Amniotic epithelial cell (primary cell): ENCODE results near the gene LDB2.
A peak's percentile ranks its signal among the peaks of the same experiment; 100 is the strongest.
"Not testable (repeated sequence)": the region's sequence is repeated elsewhere in the genome, so short reads cannot be mapped to it uniquely, and the experiment has no call there.

ENCODE experiments used
- DNase-seq: peaks from one replicate; pipeline ENCODE4 v3.0.0-alpha.2; 2010; ENCODE audit warnings: low read depth

The LDB2 gene

GRCh38 chr4:16897991-16898827 lies at the start of gene LDB2:
TSS of gene LDB2 (minus strand) at chr4:16898645.
- peak; percentile 37 for DNase-seq

GRCh38 chr4:16942491-16942890 lies 44.0 kb upstream of the LDB2 start:
- DNase-seq, result no peak

DNA sequence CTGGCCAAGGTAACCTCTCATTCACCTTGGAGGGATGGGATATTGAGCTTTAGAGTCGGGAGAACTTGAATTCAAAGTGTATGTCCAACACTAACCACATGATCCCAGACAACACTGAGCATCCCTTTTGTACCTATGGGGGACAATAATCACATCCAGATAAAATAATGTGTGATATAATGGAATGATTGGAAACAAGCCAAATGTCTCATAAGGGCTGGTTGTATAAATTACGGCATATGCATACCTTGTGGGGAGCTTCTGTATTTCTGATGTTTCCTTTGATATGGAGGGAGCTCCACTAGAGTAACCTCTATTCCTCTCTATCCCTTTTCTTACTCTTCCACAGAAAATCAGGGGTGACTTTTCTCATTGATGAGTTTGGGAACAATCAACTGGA lies 40.7 kb upstream of the LDB2 start:
- no peak for DNase-seq

DNA sequence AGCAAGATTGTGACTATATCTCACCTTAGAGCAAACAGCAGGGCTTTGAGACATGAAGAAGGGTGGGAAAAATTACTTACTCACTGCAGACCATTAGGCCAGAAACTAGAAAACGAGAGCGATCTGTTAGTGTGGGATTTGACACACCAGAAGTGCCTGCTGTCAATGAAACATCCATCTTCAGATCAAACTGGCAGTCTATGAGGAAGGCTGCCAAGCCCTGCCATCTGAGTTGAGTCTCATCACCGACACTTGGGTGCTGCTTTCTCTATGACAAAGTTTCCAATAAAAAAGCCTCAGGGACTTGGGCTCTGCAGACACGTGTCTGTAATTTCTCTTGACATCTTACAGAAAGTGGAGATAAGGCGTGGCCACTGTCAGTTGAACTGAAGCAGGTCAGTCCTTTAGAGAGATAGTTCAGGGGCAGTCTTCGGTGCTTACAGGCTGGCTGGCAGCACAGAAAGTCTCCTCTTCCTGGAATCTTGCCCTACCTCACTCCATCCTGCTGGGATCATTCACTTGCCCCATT lies 40.1 kb upstream of the LDB2 start:
- DNase-seq, result no peak

GRCh38 chr4:16931339-16932305 lies 33.2 kb upstream of the LDB2 start:
- DNase-seq, result no peak

DNA sequence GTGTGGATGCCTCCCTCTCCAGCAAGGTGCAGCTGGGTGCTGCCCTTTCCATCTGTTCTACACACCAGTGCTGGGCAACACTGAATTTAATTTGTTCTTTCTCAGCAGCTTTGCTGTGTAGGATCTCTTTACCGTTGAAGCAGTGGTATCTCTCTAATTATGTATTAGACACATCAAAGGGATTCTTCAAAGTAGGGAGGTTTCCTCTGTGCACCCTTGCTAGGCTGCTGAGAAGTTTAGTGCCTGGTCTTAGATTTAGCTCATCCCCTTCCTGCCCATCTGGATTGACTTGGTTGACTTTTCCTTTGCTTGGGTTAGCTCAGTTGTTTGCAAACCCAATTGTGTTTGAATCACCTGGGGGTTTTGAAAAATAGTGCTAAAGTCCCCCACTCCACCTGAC lies 27.8 kb upstream of the LDB2 start:
- no peak for DNase-seq

DNA sequence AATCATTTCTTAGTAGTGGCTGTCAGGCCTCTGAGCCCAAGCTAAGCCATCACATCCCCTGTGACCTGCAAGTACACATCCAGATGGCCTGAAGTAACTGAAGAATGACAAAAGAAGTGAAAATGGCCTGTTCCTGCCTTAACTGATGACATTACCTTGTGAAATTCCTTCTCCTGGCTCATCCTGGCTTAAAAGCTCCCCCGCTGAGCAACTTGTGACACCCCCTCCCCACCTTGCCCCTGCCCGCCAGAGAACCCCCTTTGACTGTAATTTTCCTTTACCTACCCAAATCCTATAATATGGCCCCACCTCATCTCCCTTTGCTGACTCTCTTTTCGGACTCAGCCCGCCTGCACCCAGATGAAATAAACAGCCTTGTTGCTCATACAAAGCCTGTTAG lies 20.3 kb upstream of the LDB2 start:
- not testable (repeated sequence) for DNase-seq

GRCh38 chr4:16916719-16917337 lies 18.4 kb upstream of the LDB2 start:
- peak; percentile 24 for DNase-seq

- DNase-seq, result no peak
These were observed 17.6 kb upstream of the LDB2 start for GRCh38 chr4:16916031-16916430.

DNA sequence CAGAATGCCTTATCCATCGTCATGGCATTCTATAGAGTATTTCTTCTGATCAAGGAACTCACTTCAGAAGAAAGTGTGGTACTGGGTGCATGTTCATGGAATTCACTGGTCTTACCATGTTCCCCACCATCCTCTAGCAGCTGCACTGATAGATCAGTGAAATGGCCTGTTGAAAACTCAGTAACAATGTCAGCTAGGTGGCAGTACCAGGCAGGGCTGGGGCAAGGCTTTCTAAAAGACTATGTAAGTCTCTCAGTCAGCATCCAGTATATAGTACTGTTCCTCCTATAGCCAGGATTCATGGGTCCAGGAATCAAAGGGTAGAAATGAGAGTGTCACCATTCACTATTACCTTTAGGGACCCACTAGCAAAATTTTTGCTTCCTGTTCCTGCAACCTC lies 15.8 kb upstream of the LDB2 start:
- no peak for DNase-seq

GRCh38 chr4:16912896-16913295 lies 14.5 kb upstream of the LDB2 start:
- no peak for DNase-seq

- no peak for DNase-seq
These were observed 10.8 kb upstream of the LDB2 start for GRCh38 chr4:16909281-16909680.

DNA sequence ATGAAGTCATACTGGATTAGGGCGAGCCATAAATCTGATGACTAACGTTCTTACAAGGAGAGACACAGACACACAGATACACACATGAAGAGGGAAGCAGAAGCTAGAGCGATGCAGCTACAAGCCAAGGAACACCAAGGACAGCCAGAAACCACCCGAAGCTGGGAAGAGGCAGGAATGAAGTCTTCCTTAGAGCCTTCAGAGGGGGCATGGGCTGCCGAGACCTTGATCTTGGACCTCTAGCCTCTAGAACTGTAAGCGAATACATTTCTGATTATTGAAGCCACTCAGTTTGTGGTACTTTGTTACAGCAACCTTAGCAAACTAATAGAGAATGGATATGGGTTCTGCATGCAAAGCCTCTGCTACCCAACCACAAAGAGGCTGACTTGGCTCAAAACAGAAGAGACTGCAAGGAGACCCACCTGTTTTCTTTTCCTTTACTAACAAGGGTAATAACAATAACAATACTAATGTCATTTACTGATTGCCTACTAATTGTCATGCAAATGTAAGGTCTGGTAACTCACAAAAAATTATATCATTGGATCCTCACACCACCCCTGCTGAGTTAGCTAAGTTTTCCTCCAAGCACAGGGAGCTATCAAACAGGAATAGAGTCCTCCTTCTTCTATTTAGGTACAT lies 10.1 kb upstream of the LDB2 start:
- no peak for DNase-seq

GRCh38 chr4:16900325-16900724 lies 1.9 kb upstream of the LDB2 start:
- DNase-seq, result no peak

DNA sequence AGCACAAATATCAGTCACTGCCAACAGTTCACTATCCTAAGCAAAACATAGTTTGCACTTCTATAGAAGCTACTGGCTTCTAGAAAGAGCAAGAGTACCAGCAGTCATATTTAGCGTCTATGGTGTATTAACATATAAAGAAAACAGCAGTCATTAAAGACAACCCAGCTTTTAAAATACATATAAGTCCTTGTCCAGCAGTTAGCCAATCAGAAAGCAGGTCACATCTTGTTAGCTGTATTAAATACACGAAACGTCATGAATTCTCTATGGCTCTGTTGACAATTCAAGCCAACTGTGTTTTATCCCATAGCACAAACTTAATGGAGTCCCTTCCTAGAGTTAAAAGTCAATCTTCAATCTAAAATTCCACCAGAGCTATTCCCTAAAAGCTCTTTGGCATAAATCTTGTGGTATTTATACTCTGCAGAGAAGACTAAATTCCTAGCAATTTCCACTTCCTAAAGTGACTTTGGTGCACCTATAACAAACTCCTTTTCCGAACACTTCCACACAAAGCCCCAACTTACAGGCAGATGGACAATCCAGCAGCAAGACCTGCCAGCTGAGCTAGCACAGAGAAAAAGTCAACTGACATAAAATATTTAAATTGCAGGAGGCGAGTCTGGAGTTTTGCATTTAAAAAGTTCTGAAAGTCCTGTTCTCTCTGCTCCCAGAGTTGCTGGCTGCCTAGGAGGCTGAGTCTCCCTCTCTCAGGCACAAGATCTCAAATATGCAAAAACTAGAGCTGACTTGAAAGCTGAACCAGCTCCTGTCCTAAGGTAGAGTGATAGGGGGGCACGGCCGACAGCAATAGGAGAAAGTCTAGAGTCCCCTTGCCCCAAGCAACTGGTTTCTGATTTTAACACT lies 1.3 kb downstream of the LDB2 start:
- no peak for DNase-seq

DNA sequence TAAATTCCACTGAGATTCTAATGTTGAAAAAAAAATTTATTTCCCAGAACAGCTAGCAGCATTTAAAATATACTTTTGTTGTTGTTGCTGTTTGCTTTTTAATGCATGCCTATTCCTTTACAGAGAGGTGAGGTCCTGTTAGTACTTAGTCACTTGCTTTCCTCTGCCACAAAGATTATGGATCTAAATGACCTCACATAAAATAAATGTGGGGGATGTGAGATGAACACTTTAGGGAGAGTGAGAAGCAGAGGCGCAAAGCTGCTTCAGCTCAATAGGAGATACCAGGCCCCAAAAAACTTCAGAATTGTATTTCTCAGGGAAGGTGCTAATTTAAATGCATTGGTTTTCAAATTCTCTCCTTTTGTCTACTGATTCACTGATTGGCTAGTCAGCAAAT lies 4.0 kb downstream of the LDB2 start:
- DNase-seq, result no peak

- no peak for DNase-seq
These were observed 5.2 kb downstream of the LDB2 start for GRCh38 chr4:16893141-16893651.

- DNase-seq, result no peak
These were observed 7.8 kb downstream of the LDB2 start for GRCh38 chr4:16890651-16891050.

GRCh38 chr4:16889945-16890344 lies 8.5 kb downstream of the LDB2 start:
- DNase-seq, result no peak

DNA sequence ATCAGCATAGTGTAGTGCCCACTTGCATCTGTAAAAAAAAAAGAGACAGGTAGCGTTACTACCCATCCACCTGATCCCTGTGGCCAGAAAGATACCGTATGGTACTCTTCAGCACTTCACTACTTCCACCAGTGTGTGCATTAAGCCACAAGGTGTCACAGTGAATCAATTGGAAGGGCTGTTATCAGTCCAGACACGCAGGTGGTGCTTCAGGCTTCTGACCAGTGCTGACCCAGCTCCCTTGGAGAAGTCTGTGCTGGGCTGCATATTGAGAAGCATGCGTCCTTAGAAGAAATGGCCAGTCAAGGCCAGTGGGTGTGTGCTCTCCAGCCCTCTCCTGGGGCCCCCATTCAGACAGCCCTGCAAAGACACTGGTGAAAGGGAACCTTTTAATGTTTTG lies 10.6 kb downstream of the LDB2 start:
- no peak for DNase-seq
